ENCODE measurements around the gene MEIS2.

The MEIS2 gene

DNA sequence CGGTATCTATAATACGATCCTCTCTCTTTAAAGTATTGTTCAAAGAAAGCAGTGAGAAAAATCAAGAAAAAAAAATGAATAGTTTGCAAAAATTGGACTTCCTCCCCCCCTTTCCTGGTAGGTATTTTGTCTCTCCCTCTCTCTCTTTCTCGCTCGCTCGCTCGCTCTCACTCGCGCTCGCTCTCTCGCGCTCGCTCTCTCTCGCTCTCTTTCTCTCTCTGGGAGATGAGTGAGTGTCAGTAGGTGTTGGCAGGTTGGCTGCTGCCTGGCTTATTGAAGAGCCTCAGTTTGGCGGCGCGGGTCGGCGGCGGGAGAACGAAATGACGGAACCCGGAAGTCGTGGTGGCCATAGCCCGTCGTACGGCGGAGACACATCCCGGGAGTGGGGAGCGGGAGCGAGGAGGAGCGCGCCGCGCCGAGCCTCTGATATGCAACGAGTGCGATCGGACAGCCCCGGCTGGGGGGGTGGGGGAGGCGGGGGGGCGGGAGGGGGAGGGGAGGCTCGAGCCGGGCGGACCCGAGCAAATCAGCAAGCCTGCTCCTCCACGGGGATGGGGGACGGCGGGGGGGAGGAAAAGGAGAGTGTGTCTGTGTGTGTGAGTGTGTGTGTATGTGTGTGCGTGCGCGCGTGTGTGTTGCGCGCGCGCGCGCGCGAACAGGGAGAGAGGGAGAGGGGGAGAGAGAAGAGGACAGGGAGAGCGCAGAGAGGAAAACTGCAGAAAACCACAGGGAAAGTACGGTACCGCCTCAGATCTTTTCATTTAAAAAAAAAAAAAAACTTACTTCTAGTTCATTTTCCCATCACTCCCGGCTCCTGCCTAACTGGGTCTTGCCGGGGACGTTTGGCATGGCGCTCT, at the start of gene MEIS2:
Gene MEIS2 (minus strand): TSS at position 441 of the 857 bp plus-strand sequence. CDS start 1,083 bp downstream, outside the sequence.
- DNase-seq (ENCODE audit: low read depth): no peak

- no peak for DNase-seq (ENCODE audit: low read depth)
These were observed 48.8 kb upstream of the MEIS2 start for GRCh38 chr15:37149146-37149545.

GRCh38 chr15:37148714-37149113, 48.4 kb upstream of the MEIS2 start:
- no peak for DNase-seq (ENCODE audit: low read depth)

GRCh38 chr15:37143351-37143750, 43.0 kb upstream of the MEIS2 start:
- no peak for DNase-seq (ENCODE audit: low read depth)

- DNase-seq (ENCODE audit: low read depth): no peak
These were observed 42.0 kb upstream of the MEIS2 start for GRCh38 chr15:37142371-37142770.

GRCh38 chr15:37140531-37141058, 40.2 kb upstream of the MEIS2 start:
- no peak for DNase-seq (ENCODE audit: low read depth)

DNA sequence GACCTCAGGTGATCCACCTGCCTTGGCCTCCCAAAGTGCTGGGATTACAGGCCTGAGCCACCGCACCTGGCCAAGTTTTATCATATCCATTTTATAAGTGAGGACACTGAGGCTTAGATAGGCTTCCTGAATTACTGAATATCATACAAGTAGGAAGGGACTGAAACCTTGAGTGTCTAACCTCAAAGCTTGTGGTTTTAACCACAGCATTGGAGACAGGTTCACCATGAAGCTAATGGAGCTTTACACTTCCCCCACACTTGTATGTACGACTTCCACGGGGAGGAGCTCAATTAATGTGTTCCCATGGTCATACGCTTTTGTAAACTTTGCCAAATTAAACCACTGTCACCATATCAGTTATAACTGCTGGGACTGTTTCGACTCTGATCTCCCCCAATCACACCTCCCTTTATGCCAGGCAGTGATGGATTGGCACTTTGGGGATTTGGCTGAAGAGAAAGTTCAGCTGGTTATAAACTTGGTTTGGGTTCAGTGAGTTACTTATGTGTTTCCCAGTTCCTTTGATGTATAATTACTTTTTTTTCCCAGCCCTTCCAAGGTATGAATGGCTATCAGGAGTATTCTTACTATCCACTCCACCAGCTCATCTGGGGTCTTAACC, 38.4 kb upstream of the MEIS2 start:
- no peak for DNase-seq (ENCODE audit: low read depth)

- DNase-seq (ENCODE audit: low read depth): no peak
These were observed 36.9 kb upstream of the MEIS2 start for GRCh38 chr15:37137221-37137620.

DNA sequence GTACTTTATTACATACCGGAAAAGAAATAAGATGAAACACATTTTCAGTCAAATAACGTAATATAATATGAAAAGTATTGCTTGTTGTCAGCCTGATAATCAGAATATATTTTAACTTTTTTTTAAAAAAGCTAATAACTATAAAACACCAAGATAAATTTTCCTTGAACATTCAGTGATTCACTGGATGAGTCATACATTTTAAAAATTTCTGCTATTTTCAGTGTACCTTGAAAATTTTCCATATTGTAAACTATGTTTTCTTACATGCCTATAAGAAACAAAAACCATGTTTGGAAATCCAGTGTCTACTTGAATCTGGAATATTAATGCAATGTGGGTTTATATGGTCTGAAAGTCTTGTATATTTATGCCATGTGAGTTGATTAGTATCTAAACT, 36.3 kb upstream of the MEIS2 start:
- DNase-seq (ENCODE audit: low read depth): no peak

GRCh38 chr15:37135225-37135624, 34.9 kb upstream of the MEIS2 start:
- DNase-seq (ENCODE audit: low read depth): no peak

DNA sequence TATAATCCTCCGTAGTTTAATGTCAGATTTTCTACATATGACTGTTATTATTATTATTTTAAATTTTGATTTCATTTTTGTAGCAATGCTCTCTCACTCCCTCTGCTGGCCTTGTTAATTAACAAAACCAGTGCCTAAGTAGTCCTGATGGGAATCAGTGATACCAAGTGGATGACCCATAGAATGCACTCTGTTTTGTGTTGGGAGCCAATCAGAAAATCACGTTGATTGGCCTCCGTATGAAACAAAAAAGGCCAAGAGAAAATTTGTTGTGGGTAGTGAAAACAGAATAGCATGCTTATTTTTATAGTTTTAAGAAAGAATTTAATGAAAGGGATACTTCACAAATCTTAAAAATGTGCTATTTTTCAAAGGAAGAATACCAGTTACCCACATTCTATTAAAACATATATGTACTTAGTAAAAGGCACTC, 34.4 kb upstream of the MEIS2 start:
- DNase-seq (ENCODE audit: low read depth): no peak

GRCh38 chr15:37134244-37134643, 33.9 kb upstream of the MEIS2 start:
- no peak for DNase-seq (ENCODE audit: low read depth)

- no peak for DNase-seq (ENCODE audit: low read depth)
These were observed 33.3 kb upstream of the MEIS2 start for GRCh38 chr15:37133602-37134001.

DNA sequence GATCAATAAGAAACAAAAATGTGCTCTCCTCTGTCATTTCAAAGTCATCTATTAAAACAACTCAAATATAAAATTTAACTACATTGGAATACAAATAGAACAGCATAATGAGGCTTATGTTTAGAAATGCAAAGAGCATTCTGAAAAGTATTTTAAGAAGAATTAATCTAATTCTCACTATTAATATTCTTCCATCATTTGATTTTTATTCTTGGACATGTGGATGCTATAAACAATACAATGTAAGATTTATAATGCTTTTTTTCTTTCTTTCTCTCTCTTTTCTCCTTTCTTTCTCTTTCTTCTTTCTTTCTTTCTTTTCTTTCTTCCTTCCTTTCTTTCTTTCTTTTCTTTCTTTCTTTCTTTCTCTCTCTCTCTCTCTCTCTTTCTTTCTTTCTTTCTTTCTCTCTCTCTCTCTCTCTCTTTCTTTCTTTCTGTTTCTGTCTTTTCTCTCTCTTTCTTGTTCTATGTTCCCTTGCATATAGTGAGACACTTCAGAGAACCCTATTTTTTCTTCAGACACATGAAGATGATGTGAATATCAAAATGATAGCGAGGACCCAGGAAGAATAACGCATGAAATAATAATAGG, 32.6 kb upstream of the MEIS2 start:
- DNase-seq (ENCODE audit: low read depth): no peak

DNA sequence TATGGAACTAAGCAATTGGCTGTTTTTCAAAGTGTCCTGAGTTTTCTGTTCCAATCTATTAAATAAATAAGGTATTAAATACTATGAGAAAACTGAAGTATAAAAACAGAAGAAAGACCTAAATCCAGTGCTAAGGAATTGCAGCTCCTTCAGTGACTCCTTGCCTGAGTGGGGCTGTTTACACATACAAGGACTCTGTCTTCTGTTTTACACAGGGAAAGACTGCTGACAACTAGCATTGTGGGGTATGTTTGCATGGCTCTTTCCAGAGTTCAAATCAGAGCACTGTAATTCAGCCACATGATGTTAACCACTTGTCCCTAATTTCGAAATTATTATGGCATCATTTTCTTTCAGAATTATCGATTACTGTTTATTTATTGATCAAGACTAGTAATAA, 31.3 kb upstream of the MEIS2 start:
- no peak for DNase-seq (ENCODE audit: low read depth)

DNA sequence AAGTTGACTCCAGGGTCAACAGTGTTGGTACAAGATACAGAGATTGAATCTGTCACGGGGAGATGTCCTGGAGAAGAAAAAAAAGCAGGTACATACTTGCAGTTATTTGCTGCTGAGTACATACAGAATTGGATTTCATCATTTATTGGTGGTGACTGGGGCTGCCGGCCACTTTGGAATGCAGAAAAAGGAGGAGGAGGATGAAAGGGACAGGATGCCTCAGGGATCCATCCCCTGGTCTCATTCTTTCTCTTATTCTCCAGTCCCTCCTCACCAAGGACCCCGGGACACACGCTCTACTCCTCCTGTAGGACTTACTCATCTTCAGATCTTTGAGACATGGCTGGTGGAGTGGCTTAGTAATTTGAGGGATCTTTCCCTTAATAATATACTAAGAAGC, 30.0 kb upstream of the MEIS2 start:
- no peak for DNase-seq (ENCODE audit: low read depth)

DNA sequence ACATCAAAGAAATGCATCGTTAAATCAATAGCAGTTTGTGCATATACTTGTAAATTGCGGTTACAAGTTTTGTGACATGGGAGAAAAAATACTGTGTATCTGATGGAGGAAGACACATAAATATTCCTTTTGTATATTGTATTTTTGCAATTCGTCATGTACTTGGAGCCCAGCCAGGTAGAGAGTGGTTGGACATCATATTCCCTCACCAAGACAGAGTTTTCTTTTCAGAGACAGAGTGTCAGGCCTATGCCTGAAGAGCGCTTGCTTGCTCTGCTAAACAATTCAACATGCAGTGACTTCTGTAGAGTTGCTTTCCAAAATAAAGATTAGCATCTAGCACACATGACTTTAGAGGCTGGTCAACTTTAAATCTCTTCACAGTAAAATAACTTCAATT, 24.8 kb upstream of the MEIS2 start:
- DNase-seq (ENCODE audit: low read depth): no peak

DNA sequence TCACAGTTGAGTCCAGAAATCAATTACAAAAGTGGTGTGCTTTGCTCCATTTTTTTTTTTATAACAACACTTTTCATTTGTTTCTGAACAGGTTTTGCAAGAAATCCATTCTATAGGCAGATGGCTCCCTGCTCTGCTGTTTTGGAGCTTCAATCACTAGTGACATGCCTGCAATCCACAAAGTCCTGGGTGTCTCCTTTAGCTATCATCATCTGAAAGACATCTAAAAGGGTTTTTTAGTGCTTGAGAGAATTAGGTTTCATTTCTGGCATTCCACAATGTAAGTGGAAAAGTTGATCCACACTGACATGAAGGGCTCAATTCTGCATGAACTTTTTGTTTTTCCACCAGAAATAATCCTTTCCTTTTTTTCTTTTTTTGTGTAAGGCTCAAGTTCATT, 24.0 kb upstream of the MEIS2 start:
- DNase-seq (ENCODE audit: low read depth): no peak

DNA sequence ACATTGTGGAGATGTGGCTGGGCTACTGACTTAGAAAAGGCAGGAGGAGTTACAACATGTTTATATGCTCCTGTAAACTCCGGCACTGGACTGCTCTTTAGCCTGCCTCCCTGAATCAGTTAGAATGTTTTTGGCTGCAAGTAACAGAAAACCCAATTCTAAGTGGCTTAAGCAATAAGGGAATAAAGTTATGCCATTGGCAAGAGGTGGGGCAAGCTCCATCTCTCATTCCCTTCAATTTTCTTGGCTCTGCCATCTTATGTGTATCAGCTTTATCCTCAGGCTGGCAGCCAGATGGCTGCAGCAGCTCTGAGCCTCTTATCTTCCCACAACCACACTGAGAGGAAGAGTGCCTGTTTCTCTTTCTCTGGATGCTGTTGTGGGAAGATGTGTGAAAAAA, 22.4 kb upstream of the MEIS2 start:
- no peak for DNase-seq (ENCODE audit: low read depth)

DNA sequence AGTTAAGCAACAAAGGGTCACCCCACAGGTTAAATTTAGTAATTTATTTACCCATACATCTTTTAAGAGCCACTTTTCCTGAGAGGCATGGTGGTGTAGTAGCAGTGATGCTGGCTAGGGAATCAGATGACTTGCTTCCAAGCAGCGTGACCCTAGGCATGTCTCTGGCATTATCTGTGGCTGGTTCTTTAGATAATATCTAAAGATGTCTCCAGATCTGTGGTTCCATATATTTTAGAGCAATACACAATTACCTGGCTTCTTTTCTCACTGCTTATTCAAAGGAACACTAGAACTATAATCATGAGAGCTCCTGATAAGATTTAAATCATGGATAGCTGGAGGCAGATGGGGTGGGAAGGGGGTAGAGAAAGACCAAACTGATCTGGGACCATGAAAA, 21.1 kb upstream of the MEIS2 start:
- DNase-seq (ENCODE audit: low read depth): no peak

DNA sequence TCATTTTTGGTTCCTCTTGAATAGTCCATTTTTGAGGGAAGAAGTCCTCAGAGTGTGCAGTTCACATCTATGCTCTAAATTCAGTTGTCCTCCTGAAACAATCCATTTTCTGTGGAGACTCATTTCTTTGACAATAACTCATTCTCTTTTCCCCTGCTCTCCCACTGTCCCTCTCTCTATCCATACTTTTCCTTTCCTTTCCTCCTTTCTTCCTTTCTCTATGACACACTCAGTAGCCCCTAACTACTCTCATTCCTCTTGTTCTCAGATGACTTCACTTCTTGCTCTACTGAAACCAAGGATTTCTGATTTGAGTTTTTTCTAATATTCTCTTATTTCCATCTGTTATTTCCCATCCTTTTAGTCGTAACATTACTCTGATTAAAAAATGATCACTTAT, 16.7 kb upstream of the MEIS2 start:
- no peak for DNase-seq (ENCODE audit: low read depth)

GRCh38 chr15:37115538-37115937, 15.2 kb upstream of the MEIS2 start:
- no peak for DNase-seq (ENCODE audit: low read depth)

All from stimulated activated CD8-positive, alpha-beta memory T cell treated with anti-CD3 and anti-CD28 coated beads, Interleukin-7, amount 100 ng/mL, for 24 hours (primary cell).